Tibial nerve (tissue), 4 donors: ENCODE data around the gene TMCC1. TPM values are rescaled to one million over a fixed set of nuclear protein-coding genes. Genes with fewer than 3 reads are reported as not detected.

Source experiments
- DNase-seq, 2 donors: peaks; one replicate each; pipeline ENCODE4 v3.0.0-alpha.2; 2019; ENCODE audit warnings: low spot score in 2 of 2
- H3K27ac ChIP-seq, 4 donors: fragments of 200-600 bp; sonication (generic) in 3 of 4; one replicate each; pipeline ENCODE4 v1.5.1; 2017 to 2019; ENCODE audit warnings: mild to moderate bottlenecking in 1 of 4
- H3K27me3 ChIP-seq, 2 donors: fragments of 200-600 bp; sonication (generic) in 1 of 2; one replicate each; pipeline versions ENCODE4 v1.5.1 to v1.6.0; 2017 to 2019
- H3K36me3 ChIP-seq, 3 donors: fragments of 200-600 bp; sonication (generic); one replicate each; pipeline ENCODE4 v1.5.1; 2018 to 2019
- H3K4me1 ChIP-seq, 4 donors: fragments of 200-600 bp; sonication (generic) in 3 of 4; one replicate each; pipeline ENCODE4 v1.5.1; 2017 to 2019
- H3K4me3 ChIP-seq, 4 donors: fragments of 200-600 bp; sonication (generic) in 3 of 4; one replicate each; pipeline ENCODE4 v1.5.1; 2017 to 2019; ENCODE audit warnings: mild to moderate bottlenecking in 1 of 4, moderate library complexity in 1 of 4
- H3K9me3 ChIP-seq, 4 donors: fragments of 200-600 bp; sonication (generic) in 3 of 4; one replicate each; pipeline ENCODE4 v1.5.1; 2017 to 2019
- CTCF ChIP-seq, 5 experiments: fragments of 200-600 bp in 3 of 5; fragments of 450-650 bp in 2 of 5; sonication (generic) in 3 of 5; IDR thresholded peaks; one replicate each; pipeline ENCODE4 v1.5.1; 2016 to 2019; ENCODE audit warnings: antibody characterized with exemption in 5 of 5, mild to moderate bottlenecking in 3 of 5, moderate library complexity in 2 of 5
- EP300 ChIP-seq, 2 donors: sonication (generic); formaldehyde crosslinking; IDR thresholded peaks; one replicate each; pipeline ENCODE4 v1.6.1; 2017; ENCODE audit warnings: antibody characterized with exemption in 2 of 2, mild to moderate bottlenecking in 1 of 2
- POLR2A ChIP-seq, 2 donors: fragments of 450-650 bp; IDR thresholded peaks; one replicate each; pipeline ENCODE4 v1.6.1; 2017; ENCODE audit warnings: antibody characterized with exemption in 2 of 2, mild to moderate bottlenecking in 2 of 2, moderate library complexity in 2 of 2
- WGBS, 2 donors: methylation state at CpG; one replicate each; pipeline ENCODE4 v1.1.5; 2018; 5-methylcytosine and 5-hydroxymethylcytosine counted together
- total RNA-seq, 4 donors: library from RNA; depleted of rRNA; stranded (reverse); fragments of >200 nt; gene quantifications; one replicate each; pipeline ENCODE4 v1.1.0, GENCODE V29; 2016

Gene TMCC1
- total RNA-seq, 4 donors from 2014 or later = 19.9 to 27.9 (median 23.1) TPM

- no peak for DNase-seq
- 63 to 66% methylated on average over 5 of the region's 5 CpGs for WGBS, 2 donors
- peaks cover 0 to 10% (median 0%) of the 10 kb centered on the region in 3 donors for H3K36me3 ChIP-seq
- H3K4me3 ChIP-seq = no peak overlapping the region
- TF ChIP-seq EP300 (IDR thresholded peaks at IDR 0.05) (peak in 1 of 2 donors; percentile 34), POLR2A (IDR thresholded peaks at IDR 0.05) (no peak)
- H3K27ac ChIP-seq = peak overlapping the region in 2 of 4 donors; percentile 12 to 35
- H3K27me3 ChIP-seq = no peaks in the 10 kb centered on the region
- H3K9me3 ChIP-seq = no peaks in the 10 kb centered on the region
- H3K4me1 ChIP-seq = peaks cover 0 to 23% (median 9%) of the 10 kb centered on the region in 4 donors
These were observed 37.6 kb downstream of the TMCC1 start for GRCh38 chr3:129855832-129856419.

- Histone ChIP-seq H3K4me1 (peaks cover 0 to 23% (median 9%) of the 10 kb centered on the region in 4 donors), H3K4me3 (no peak overlapping the region), H3K36me3 (peaks cover 0 to 12% (median 0%) of the 10 kb centered on the region in 3 donors), H3K27ac (peak overlapping the region in 2 of 4 donors; percentile 12 to 35), H3K9me3 (no peaks in the 10 kb centered on the region), H3K27me3 (no peaks in the 10 kb centered on the region)
- DNase-seq = no peak
- 13 to 19% methylated on average over 2 of the region's 2 CpGs for WGBS, 2 donors
- TF ChIP-seq CTCF (IDR thresholded peaks at IDR 0.05) = no peak
- no peak for TF ChIP-seq EP300 (IDR thresholded peaks at IDR 0.05)
- TF ChIP-seq POLR2A (IDR thresholded peaks at IDR 0.05) = no peak
These were observed 38.2 kb downstream of the TMCC1 start for GRCh38 chr3:129855170-129855831.

DNA sequence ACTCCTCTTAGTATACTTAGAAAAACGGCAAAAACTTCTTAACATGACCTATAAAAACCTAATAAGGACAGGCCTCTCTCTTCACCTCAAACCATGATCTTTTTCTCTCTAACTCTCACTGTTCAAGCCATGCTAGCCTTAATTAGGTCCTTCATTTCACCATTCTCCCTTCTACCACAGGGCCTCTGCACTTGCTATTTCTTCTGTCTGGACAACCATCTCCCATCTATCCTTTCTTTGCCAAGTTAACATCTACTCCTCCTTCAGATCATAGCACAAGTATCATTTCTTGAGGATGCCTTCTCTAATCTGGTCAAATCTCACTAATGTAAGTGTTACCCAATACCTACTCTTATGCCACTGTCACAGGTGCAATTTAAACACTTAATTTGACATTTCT is 39.1 kb downstream of the TMCC1 start:
- Histone ChIP-seq H3K4me1 (peaks cover 0 to 23% (median 9%) of the 10 kb centered on the region in 4 donors), H3K27me3 (no peaks in the 10 kb centered on the region), H3K27ac (no peak overlapping the region), H3K9me3 (no peaks in the 10 kb centered on the region), H3K4me3 (no peak overlapping the region), H3K36me3 (peaks cover 0 to 14% (median 0%) of the 10 kb centered on the region in 3 donors)
- no peak for DNase-seq
- TF ChIP-seq EP300 (IDR thresholded peaks at IDR 0.05) (no peak), POLR2A (IDR thresholded peaks at IDR 0.05) (no peak), CTCF (IDR thresholded peaks at IDR 0.05) (no peak)
- WGBS, 2 donors = 94 to 95% methylated on average over 1 of the region's 1 CpG

- Histone ChIP-seq H3K4me1 (peaks cover 0 to 13% (median 0%) of the 10 kb centered on the region in 4 donors), H3K9me3 (peaks cover 0 to 16% (median 5%) of the 10 kb centered on the region in 4 donors), H3K36me3 (peaks cover 0 to 19% (median 0%) of the 10 kb centered on the region in 3 donors), H3K4me3 (no peak overlapping the region), H3K27me3 (no peaks in the 10 kb centered on the region), H3K27ac (no peak overlapping the region)
- no peak for TF ChIP-seq CTCF (IDR thresholded peaks at IDR 0.05)
- no peak for TF ChIP-seq POLR2A (IDR thresholded peaks at IDR 0.05)
- TF ChIP-seq EP300 (IDR thresholded peaks at IDR 0.05) = no peak
- WGBS, 2 donors = 47 to 57% methylated on average over 2 of the region's 2 CpGs
- DNase-seq = no peak
These were observed 47.6 kb downstream of the TMCC1 start for GRCh38 chr3:129845956-129846355.

DNA sequence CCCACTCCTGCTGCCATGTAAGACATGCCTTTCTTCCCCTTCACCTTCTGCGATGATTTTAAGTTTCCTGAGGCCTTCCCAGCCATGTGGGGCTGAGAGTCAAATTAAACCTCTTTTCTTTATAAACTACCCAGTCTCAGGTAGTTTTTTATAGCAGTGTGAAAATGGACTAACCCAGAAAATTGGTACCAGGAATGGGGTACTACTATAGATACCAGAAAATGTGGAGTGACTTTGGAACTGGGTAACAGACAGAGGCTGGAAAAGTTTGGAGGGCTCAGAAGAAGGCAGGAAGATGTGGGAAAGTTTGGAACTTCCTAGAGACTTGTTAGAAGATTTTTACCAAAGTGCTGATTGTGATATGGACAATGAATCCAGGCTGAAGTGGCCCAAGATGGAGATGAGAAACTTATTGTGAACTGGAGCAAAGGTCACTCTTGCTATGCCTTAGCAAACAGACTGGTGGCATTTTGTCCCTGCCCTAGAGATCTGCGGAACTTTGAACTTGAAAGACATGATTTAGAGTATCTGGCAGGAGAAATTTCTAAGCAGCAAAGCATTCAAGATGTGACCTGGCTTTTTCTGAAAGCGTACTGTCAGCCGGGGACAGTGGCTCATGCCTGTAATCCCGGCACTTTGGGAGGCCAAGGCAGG is 52.7 kb downstream of the TMCC1 start:
- Histone ChIP-seq H3K27me3 (no peaks in the 10 kb centered on the region), H3K36me3 (peaks cover 0 to 14% (median 0%) of the 10 kb centered on the region in 3 donors), H3K9me3 (peaks cover 0 to 16% (median 5%) of the 10 kb centered on the region in 4 donors), H3K4me3 (no peak overlapping the region), H3K4me1 (peaks cover 0 to 16% (median 3%) of the 10 kb centered on the region in 4 donors), H3K27ac (no peak overlapping the region)
- DNase-seq = no peak
- TF ChIP-seq EP300 (IDR thresholded peaks at IDR 0.05) = no peak
- TF ChIP-seq CTCF (IDR thresholded peaks at IDR 0.05) = no peak
- TF ChIP-seq POLR2A (IDR thresholded peaks at IDR 0.05) = no peak
- 87% methylated on average over 5 of the region's 5 CpGs for WGBS, 2 donors
